Gastroesophageal sphincter (tissue), 4 donors: ENCODE data around the gene PAPOLB. TPM values are rescaled to one million over a fixed set of nuclear protein-coding genes. Genes with fewer than 3 reads are reported as not detected.

ENCODE experiments used
- ATAC-seq: fragments of 150-250 bp; one replicate; pipeline ENCODE4 v1.9.1; 2016; ENCODE audit warnings: mild to moderate bottlenecking, moderate library complexity
- H3K27ac ChIP-seq, 4 donors: fragments of 200-600 bp; sonication (generic) in 3 of 4; 1 replicate in 3 of 4; 2 replicates in 1 of 4; pipeline ENCODE4 v1.5.1; 2016 to 2019
- H3K27me3 ChIP-seq: fragments of 200-600 bp; sonication (generic); one replicate; pipeline ENCODE4 v1.5.1; 2019
- H3K36me3 ChIP-seq, 2 donors: fragments of 200-600 bp; sonication (generic); one replicate each; pipeline ENCODE4 v1.5.1; 2019; ENCODE audit warnings: control low read depth in 1 of 2
- H3K4me1 ChIP-seq, 3 donors: fragments of 200-600 bp; sonication (generic); 1 replicate in 2 of 3; 2 replicates in 1 of 3; pipeline ENCODE4 v1.5.1; 2016 to 2019; ENCODE audit warnings: control low read depth in 2 of 3
- H3K4me3 ChIP-seq, 2 donors: fragments of 200-600 bp; sonication (generic); one replicate each; pipeline ENCODE4 v1.5.1; 2019; ENCODE audit warnings: mild to moderate bottlenecking in 1 of 2, moderate library complexity in 1 of 2
- H3K9me3 ChIP-seq, 3 donors: fragments of 200-600 bp; sonication (generic); one replicate each; pipeline ENCODE4 v1.5.1; 2017 to 2019; ENCODE audit warnings: control low read depth in 2 of 3
- CTCF ChIP-seq, 4 experiments: fragments of 200-600 bp in 2 of 4; fragments of 450-650 bp in 2 of 4; sonication (generic) in 1 of 4; IDR thresholded peaks; one replicate each; pipeline ENCODE4 v1.5.1; 2017 to 2019; ENCODE audit warnings: antibody characterized with exemption in 4 of 4, mild to moderate bottlenecking in 2 of 4, moderate library complexity in 2 of 4
- EP300 ChIP-seq: sonication (generic); formaldehyde crosslinking; IDR thresholded peaks from one replicate; pipeline ENCODE4 v1.6.1; 2017; ENCODE audit warnings: antibody characterized with exemption, mild to moderate bottlenecking
- POLR2A ChIP-seq, 2 donors: fragments of 450-650 bp; IDR thresholded peaks; one replicate each; pipeline ENCODE4 v1.6.1; 2017; ENCODE audit warnings: antibody characterized with exemption in 2 of 2, mild to moderate bottlenecking in 2 of 2, moderate library complexity in 1 of 2
- POLR2AphosphoS5 ChIP-seq: sonication (generic); formaldehyde crosslinking; IDR thresholded peaks from one replicate; pipeline ENCODE4 v1.6.1; 2017; ENCODE audit warnings: antibody characterized with exemption
- whole genome bisulfite sequencing, 2 donors: methylation state at CpG; one replicate each; pipeline ENCODE4 v1.1.5; 2018; ENCODE audit warnings: low coverage in 1 of 2; 5-methylcytosine and 5-hydroxymethylcytosine counted together
- total RNA-seq, 4 donors: library from RNA; depleted of rRNA; stranded (reverse); fragments of >200 nt; gene quantifications; one replicate each; pipeline ENCODE4 v1.1.0, GENCODE V29; 2016

The PAPOLB gene
- total RNA-seq, 4 donors from 2014 or later, result 0.13 to 0.31 (median 0.19) TPM; not detected in 1

GRCh38 chr7:4834601-4835397 lies 27.0 kb downstream of the PAPOLB start:
- WGBS, 2 donors, result 93% methylated on average over 3 of the region's 60 CpGs; no CpG with 5 or more reads in 1 of the 2 donors
- Histone ChIP-seq H3K27ac (no peak overlapping the region), H3K4me1 (peaks cover 0 to 6% (median 0%) of the 10 kb centered on the region in 3 donors), H3K9me3 (no peaks in the 10 kb centered on the region), H3K36me3 (peaks cover 0 to 29% of the 10 kb centered on the region in 2 donors), H3K27me3 (no peaks in the 10 kb centered on the region), H3K4me3 (no peak overlapping the region)
- no peak for TF ChIP-seq POLR2A (IDR thresholded peaks at IDR 0.05)
- no peak for ATAC-seq

DNA sequence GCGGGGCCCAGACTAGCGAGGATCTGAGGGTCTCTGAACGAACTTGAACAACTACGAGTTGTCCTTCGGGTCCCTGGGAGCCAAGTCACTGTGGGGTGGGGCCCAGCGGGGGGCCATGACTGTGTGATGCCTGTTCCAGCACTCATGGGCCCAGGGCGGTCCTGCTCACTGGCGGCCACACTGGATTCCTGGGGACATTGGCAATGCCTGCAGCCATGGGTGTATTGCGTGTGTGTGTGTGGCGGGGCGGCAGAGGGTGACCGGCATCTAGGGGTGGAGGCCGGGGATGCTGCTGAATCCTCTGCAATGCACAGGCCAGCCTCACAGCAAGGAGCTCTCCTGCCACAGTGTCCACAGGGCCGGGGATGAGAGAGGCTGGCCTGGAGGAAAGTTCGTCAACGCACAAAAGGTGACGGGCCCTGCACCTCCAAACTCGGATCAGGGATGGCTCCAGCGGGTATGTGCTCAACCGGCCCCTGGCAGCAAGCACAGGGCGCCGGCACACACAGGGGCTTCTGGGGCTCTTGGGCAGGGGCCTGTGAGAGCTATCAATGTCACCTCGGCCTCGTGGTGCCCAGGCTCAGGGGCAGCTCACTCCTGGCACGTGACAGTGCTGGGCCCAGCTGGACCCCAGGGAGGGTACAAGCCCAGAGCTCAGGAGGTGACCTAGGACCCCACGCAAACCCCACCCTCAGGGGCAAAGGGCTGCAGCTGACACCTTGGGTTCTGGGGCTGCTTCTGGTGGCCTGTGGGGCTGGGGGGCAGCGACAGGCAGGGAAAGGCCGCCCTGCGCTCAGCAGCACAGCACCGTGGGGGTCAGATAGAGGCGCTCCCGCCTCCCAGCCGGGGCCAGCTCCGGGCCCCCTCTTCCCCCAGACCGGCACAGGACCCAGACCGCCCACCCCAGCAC lies 27.9 kb downstream of the PAPOLB start:
- no peaks in the 10 kb centered on the region for H3K9me3 ChIP-seq
- H3K27ac ChIP-seq, result no peak overlapping the region
- 98% methylated on average over 8 of the region's 36 CpGs; no CpG with 5 or more reads in 1 of the 2 donors for WGBS, 2 donors
- H3K27me3 ChIP-seq, result no peaks in the 10 kb centered on the region
- peaks cover 0 to 29% of the 10 kb centered on the region in 2 donors for H3K36me3 ChIP-seq
- ATAC-seq, result no peak
- TF ChIP-seq CTCF (IDR thresholded peaks at IDR 0.05), result no peak
- no peak for TF ChIP-seq EP300
- TF ChIP-seq POLR2AphosphoS5, result no peak
- no peak for TF ChIP-seq POLR2A (IDR thresholded peaks at IDR 0.05)
- H3K4me3 ChIP-seq, result no peak overlapping the region
- H3K4me1 ChIP-seq, result peaks cover 0 to 6% (median 0%) of the 10 kb centered on the region in 3 donors

DNA sequence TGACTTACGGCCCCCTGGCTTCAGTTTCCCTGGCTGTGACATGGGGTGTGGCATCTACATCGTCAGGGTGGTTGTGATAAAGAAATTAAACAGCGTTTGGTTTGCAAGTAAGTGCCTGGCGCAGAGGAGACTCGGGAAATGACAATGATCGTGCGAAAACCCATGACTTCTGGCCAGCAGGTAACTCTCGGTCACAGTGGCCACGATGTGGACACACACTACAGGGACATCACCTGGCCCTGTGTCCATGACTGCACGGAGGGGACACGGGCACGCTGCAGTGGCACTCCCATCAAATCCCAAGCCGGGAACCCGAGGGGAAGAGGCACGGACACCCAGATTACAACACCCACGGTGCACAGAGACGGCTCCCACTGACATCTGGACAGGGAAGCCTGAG lies 28.7 kb downstream of the PAPOLB start:
- no peaks in the 10 kb centered on the region for H3K27me3 ChIP-seq
- TF ChIP-seq POLR2AphosphoS5, result no peak
- no peak for TF ChIP-seq POLR2A (IDR thresholded peaks at IDR 0.05)
- TF ChIP-seq CTCF (IDR thresholded peaks at IDR 0.05), result no peak
- no peak for TF ChIP-seq EP300
- H3K27ac ChIP-seq, result no peak overlapping the region
- peaks cover 0 to 6% (median 0%) of the 10 kb centered on the region in 3 donors for H3K4me1 ChIP-seq
- no peak for ATAC-seq
- H3K4me3 ChIP-seq, result no peak overlapping the region
- no peaks in the 10 kb centered on the region for H3K9me3 ChIP-seq
- 87 to 89% methylated on average over 6 to 10 of the region's 17 CpGs for WGBS, 2 donors
- peaks cover 0 to 29% of the 10 kb centered on the region in 2 donors for H3K36me3 ChIP-seq

- peaks cover 0 to 6% (median 0%) of the 10 kb centered on the region in 3 donors for H3K4me1 ChIP-seq
- H3K27me3 ChIP-seq, result no peaks in the 10 kb centered on the region
- 91 to 96% methylated on average over 5 to 14 of the region's 16 CpGs for WGBS, 2 donors
- peaks cover 0 to 29% of the 10 kb centered on the region in 2 donors for H3K36me3 ChIP-seq
- H3K9me3 ChIP-seq, result no peaks in the 10 kb centered on the region
- no peak overlapping the region for H3K27ac ChIP-seq
- H3K4me3 ChIP-seq, result no peak overlapping the region
- ATAC-seq, result no peak
- no peak for TF ChIP-seq EP300
These were observed 29.1 kb downstream of the PAPOLB start for GRCh38 chr7:4832711-4833110.

DNA sequence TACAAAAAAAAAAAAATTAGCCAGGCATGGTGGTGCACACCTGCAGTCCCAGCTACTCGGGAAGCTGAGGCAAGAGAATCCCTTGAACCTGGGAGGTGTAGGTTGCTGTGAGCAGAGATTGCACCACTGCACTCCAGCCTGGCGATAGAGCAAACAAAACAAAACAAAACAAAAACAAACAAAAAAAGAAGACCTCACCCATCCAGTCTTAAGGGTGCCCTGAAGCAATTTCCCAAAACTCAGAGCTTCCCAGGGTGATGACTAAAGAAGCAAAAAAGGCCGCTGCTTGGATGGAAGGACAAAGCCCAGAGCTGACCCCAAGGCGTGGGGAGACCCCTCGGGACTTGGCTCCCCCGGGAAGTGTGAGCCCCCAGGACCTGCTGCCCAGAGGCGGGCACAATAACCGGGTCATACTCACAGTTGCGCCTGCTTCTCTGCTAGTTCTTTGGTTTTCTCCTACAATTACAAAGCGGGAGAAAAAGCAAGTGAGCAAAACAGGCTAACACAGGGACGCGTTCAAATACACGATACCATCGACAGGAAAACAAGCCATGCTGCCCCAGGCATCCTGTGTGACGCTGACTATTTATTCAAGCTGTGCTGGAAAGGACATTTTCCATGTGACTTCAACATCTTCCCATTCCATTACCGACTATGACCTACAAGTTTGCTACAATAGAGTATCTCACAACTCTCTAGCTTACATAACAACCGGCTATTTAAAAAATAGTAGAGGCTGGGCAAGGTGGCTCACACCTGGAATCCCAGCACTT lies 29.9 kb downstream of the PAPOLB start:
- ATAC-seq, result no peak
- H3K4me1 ChIP-seq, result peaks cover 0 to 2% (median 0%) of the 10 kb centered on the region in 3 donors
- peaks cover 0 to 29% of the 10 kb centered on the region in 2 donors for H3K36me3 ChIP-seq
- WGBS, 2 donors, result 80 to 89% methylated on average over 14 of the region's 17 CpGs
- H3K4me3 ChIP-seq, result no peak overlapping the region
- no peak for TF ChIP-seq POLR2A (IDR thresholded peaks at IDR 0.05)
- TF ChIP-seq POLR2AphosphoS5, result no peak
- no peak for TF ChIP-seq CTCF (IDR thresholded peaks at IDR 0.05)
- no peak for TF ChIP-seq EP300
- H3K27me3 ChIP-seq, result no peaks in the 10 kb centered on the region
- H3K9me3 ChIP-seq, result no peaks in the 10 kb centered on the region
- no peak overlapping the region for H3K27ac ChIP-seq
